ENCODE data around the gene USP6NL.

- TF ChIP-seq, protein P1, sequence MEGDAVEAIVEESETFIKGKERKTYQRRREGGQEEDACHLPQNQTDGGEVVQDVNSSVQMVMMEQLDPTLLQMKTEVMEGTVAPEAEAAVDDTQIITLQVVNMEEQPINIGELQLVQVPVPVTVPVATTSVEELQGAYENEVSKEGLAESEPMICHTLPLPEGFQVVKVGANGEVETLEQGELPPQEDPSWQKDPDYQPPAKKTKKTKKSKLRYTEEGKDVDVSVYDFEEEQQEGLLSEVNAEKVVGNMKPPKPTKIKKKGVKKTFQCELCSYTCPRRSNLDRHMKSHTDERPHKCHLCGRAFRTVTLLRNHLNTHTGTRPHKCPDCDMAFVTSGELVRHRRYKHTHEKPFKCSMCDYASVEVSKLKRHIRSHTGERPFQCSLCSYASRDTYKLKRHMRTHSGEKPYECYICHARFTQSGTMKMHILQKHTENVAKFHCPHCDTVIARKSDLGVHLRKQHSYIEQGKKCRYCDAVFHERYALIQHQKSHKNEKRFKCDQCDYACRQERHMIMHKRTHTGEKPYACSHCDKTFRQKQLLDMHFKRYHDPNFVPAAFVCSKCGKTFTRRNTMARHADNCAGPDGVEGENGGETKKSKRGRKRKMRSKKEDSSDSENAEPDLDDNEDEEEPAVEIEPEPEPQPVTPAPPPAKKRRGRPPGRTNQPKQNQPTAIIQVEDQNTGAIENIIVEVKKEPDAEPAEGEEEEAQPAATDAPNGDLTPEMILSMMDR (conservative IDR thresholded peaks at IDR 0.05; ENCODE audit: low read depth, low read length), result no peak
- TF ChIP-seq EZH2 (IDR thresholded peaks at IDR 0.05; ENCODE audit: borderline replicate concordance, low read depth, low read length, poor library complexity, severe bottlenecking), result no peak
Measured at GRCh38 chr10:11425676-11426075, 185.8 kb downstream of the USP6NL start.

Measured in A673 (cell line).